ENCODE results near the gene VCP.

DNA sequence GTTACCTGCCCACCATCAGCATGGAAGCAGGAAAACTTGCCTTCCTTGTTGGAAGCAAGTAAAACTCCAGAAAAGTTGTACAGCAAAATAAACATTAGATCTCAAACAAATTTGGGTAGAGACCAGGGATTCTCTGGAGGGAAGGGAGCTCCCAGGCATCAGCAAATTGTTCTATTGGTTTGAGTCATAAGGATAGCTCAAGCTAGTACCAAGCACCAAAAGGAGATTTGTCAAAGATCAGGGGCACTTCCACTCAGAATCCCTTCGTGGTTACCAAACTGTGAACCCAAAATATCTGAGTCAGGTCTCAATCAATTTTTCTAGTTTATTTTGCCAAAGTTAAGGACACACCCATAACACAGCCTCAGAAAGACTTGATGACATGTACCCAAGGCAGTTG, 45.1 kb downstream of the VCP start:
- TF ChIP-seq, protein P1, sequence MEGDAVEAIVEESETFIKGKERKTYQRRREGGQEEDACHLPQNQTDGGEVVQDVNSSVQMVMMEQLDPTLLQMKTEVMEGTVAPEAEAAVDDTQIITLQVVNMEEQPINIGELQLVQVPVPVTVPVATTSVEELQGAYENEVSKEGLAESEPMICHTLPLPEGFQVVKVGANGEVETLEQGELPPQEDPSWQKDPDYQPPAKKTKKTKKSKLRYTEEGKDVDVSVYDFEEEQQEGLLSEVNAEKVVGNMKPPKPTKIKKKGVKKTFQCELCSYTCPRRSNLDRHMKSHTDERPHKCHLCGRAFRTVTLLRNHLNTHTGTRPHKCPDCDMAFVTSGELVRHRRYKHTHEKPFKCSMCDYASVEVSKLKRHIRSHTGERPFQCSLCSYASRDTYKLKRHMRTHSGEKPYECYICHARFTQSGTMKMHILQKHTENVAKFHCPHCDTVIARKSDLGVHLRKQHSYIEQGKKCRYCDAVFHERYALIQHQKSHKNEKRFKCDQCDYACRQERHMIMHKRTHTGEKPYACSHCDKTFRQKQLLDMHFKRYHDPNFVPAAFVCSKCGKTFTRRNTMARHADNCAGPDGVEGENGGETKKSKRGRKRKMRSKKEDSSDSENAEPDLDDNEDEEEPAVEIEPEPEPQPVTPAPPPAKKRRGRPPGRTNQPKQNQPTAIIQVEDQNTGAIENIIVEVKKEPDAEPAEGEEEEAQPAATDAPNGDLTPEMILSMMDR (conservative IDR thresholded peaks at IDR 0.05; ENCODE audit: low read length), result no peak
- no peak for TF ChIP-seq EZH2phosphoT487 (IDR thresholded peaks at IDR 0.05; ENCODE audit: borderline replicate concordance)

Data from Loucy (cell line).